AG09319 (cell line): ENCODE data around the gene FAM200C.

Experiments
- DNase-seq: peaks from one replicate; pipeline ENCODE4 v3.0.0-alpha.2; 2010; ENCODE audit warnings: low read depth; ENCODE audit errors: extremely low read depth
- CTCF ChIP-seq: IDR thresholded peaks from 2 replicates; pipeline ENCODE4 v1.5.1; 2011; ENCODE audit warnings: low read depth, mild to moderate bottlenecking, inconsistent platforms, low read length, moderate library complexity

FAM200C gene

GRCh38 chr5:160367261-160367660, 32.6 kb downstream of the FAM200C start:
- no peak for TF ChIP-seq CTCF
- DNase-seq = no peak

DNA sequence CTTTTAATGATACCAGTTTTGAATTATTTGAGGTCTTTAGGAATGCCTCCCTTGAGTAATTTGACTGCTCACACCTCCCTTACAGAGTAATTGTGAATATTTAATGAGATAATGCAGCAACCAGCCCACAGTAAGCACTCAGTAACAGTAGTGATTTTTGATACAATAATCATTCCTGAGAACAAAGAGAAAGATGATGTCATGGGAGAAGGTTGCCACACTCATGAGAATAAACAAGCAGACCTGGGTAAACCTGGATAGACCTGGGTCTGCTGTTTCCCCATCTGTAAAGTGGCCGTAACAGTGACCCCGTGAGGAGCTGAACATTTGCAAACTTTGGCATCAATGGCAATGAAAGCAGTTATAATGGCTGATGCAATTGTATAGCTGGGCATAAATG, 33.6 kb downstream of the FAM200C start:
- no peak for DNase-seq
- no peak for TF ChIP-seq CTCF

DNA sequence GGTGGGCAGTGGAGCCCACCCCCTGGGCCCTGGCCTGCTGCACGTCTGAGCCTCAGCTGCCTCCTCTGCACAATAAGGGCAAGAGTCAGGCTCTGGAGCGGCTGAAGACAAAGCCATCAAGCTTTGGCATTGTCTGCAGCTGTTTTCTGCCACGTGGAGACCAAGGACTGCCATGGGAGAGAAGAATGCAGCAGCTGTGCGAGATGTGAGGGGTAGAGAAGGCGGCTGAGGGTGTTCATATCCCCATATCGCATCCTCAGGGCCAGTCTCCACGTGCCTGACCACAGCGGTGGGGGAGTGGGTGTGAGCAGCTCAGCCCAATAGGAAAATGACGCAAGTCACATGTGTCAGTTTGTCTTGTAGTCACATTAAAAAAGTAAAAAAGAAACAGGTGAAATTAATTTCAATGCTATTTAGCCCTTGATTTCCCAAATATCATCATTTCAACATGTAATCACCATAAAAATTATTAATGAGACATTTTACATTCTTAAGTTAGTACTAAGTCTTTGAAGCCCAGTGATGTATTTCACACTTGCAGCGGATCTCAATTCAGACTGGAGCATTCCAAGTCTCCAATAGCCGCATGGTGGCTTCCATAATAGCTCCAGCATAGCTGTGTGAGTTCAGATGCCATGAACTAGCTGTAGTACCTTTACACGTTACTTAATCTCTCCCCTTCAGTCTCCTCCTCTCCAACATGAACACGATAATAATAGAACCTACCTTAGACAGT, 36.0 kb downstream of the FAM200C start:
- DNase-seq = no peak
- TF ChIP-seq CTCF = no peak

- no peak for DNase-seq
- no peak for TF ChIP-seq CTCF
Observed at GRCh38 chr5:160363211-160363610, 36.6 kb downstream of the FAM200C start.

GRCh38 chr5:160361624-160362228, 38.1 kb downstream of the FAM200C start:
- DNase-seq = no peak
- TF ChIP-seq CTCF = no peak

GRCh38 chr5:160360310-160360709, 39.5 kb downstream of the FAM200C start:
- no peak for DNase-seq
- TF ChIP-seq CTCF = no peak

GRCh38 chr5:160359816-160360215, 40.0 kb downstream of the FAM200C start:
- no peak for DNase-seq
- TF ChIP-seq CTCF = no peak
